NT2/D1 (cell line): ENCODE data around the gene SNTG2.

Experiments used
- SUZ12 ChIP-seq: IDR thresholded peaks from 2 replicates; pipeline ENCODE4 v1.6.1; 2011; ENCODE audit not compliant: insufficient read length, insufficient read depth; ENCODE audit errors: extremely low read depth
- YY1 ChIP-seq: IDR thresholded peaks from 2 replicates; pipeline ENCODE4 v1.6.1; 2011; ENCODE audit not compliant: insufficient read length, insufficient read depth

- TF ChIP-seq YY1 (no peak), SUZ12 (no peak)
Observed at GRCh38 chr2:1254662-1255343, 304.2 kb downstream of the SNTG2 start.
